ENCODE data around the gene RAD51B.

RAD51B gene

DNA sequence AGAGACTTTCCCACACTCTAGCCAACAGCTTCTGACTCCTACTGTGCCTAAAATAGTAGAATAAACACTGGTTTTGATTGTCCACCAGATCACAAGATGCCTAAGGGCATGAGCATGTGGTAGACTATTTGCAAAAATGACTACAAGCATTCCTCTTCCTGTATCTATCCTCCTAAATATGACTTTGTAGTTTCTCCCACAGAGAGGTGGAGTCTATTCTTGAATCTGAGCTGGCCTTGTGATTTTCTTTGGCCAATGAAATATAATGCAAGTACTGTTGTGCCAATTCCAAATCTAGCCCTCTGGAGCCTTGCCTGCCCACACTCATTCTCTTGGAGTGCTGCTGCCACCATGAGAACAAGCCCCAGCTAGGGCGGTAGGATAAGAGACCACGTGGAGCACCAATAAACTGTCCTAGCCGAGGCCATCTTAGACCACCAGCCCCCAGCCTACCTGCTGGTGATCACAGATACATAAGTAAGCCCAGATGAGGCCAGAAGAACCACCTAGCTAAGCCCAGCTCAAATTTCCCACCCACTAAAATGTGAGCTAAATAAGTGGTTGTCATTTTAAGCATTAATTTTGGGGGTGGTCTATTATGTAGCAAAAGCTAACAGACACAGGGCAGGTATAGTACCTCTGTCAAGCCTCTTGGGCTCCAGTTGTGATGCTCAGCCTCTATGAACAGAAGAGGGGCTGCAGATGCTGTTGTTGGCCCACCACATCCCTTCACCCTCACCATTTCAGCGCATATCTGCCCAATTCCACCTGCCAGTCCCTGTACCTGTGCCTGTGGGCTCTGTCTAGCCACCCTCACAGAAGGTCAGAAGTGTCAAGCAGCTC is 955.4 kb downstream of the RAD51B start:
- DNase-seq (ENCODE audit: low read depth in 2 of 2, low spot score in 1 of 2) = no peak

DNA sequence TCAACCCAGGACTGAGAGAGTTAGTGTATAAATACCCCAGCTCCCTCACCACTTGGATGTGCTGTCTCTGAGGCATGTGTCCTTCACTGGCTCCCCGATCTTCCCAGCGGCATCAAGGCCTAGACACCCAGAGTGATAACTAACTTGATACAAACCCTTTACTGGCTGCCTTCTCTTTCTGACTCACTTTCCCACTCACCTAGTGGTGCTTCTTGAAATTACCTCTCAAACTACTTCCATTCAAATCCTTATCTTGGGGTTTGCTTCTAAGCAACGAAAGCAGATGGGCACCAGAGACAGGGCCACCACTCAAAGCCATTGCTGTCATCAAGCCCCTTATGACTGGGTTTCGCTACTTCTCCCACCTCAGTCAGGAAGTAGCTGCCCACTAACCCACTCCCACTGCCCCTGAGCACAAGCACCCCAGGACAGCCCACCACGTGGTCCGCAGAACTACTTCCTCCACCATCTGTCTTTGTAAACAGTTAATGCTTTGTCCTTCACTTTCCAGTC is 956.1 kb downstream of the RAD51B start:
- no peak for DNase-seq (ENCODE audit: low read depth in 2 of 2, low spot score in 1 of 2)

DNA sequence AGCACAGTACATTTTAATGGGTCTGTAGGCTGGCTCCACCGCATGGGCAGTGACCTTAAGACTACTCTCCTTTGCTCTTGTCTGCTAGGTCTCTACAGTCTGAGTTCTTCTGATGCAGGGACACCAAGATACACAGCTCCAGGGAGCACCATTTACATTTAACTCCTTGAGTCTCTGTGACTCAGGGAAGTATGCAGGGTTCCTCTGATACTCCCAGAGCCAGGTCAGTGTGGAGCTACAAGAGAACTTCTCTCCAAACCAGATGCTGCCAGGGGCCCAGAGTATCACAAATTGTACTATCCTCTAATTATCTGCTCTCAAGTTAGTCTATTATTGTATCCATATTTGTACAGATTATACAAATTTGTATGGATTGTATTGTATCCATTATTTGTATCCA is 958.1 kb downstream of the RAD51B start:
- no peak for DNase-seq (ENCODE audit: low read depth in 2 of 2, low spot score in 1 of 2)
